ENCODE measurements around the gene AZIN2. TPM values are rescaled to one million over a fixed set of nuclear protein-coding genes. Genes with fewer than 3 reads are reported as not detected.
"Not testable (repeated sequence)": the region's sequence is repeated elsewhere in the genome, so short reads cannot be mapped to it uniquely, and the experiment has no call there.

Gene AZIN2
- total RNA-seq, 2 experiments from 2014 or later, result 11.0 to 12.0 TPM

DNA sequence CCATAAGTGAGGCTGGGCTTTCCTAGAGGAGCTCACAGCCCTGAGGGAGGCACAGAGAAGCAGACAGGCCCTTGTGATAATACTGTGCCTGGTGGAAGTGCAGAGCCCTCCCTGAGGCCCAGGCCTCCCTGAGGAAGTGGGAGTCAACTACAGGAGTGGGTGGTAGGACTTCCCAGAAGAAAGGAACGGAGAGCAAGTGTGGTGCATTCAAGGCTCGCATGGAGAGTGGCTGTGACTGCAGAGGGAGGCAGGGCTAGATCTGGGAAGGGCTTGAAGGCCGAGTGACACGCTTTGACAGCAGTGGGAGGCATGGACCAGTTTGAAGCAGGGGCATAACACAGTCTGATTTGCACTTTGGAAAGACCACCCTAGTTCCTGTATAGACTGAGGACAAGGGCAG is 37.3 kb downstream of the AZIN2 start:
- CTCF ChIA-PET, result no interaction called here
- DNase-seq (no peak), ATAC-seq (no peak)
- H3K36me3 Mint-ChIP-seq (ENCODE audit: low read depth), result no peaks in the 10 kb centered on the region
- peak overlapping the region; percentile 59 for H3K27ac Mint-ChIP-seq
- H3K9me3 Mint-ChIP-seq (ENCODE audit: insufficient read depth), result no peaks in the 10 kb centered on the region
- H3K4me3 Mint-ChIP-seq, result no peak overlapping the region
- POLR2A ChIA-PET, result interaction anchor here (0.6 to 1.5 kb wide), 2 partner anchors 9 to 153 kb away, joined by 3 to 6 read pairs; no protein-coding TSS in a partner anchor
- peaks cover 5% of the 10 kb centered on the region for H3K4me1 Mint-ChIP-seq (ENCODE audit: low read depth)
- H3K27me3 Mint-ChIP-seq (ENCODE audit: low read depth), result no peaks in the 10 kb centered on the region

GRCh38 chr1:33119050-33119449 is 38.1 kb downstream of the AZIN2 start:
- CTCF ChIA-PET, result interaction anchor here (0.7 kb wide), 1 partner anchor 19 kb away, joined by 4 read pairs; no protein-coding TSS in a partner anchor
- POLR2A ChIA-PET, result interaction anchor here (1.5 kb wide), 1 partner anchor 8 kb away, joined by 6 read pairs; no protein-coding TSS in a partner anchor
- Mint-ChIP-seq H3K4me1 (ENCODE audit: low read depth) (peaks cover 5% of the 10 kb centered on the region), H3K9me3 (ENCODE audit: insufficient read depth) (no peaks in the 10 kb centered on the region), H3K27ac (peak overlapping the region; percentile 14), H3K27me3 (ENCODE audit: low read depth) (no peaks in the 10 kb centered on the region), H3K36me3 (ENCODE audit: low read depth) (no peaks in the 10 kb centered on the region), H3K4me3 (no peak overlapping the region)
- DNase-seq, result no peak
- ATAC-seq, result no peak

GRCh38 chr1:33119532-33120217 is 38.7 kb downstream of the AZIN2 start:
- no peaks in the 10 kb centered on the region for H3K9me3 Mint-ChIP-seq (ENCODE audit: insufficient read depth)
- H3K27ac Mint-ChIP-seq, result peak overlapping the region; percentile 21
- ChIA-PET POLR2A (interaction anchor here (1.5 kb wide), 1 partner anchor 7 kb away, joined by 6 read pairs; no protein-coding TSS in a partner anchor), CTCF (interaction anchor here (0.7 kb wide), 1 partner anchor 19 kb away, joined by 4 read pairs; no protein-coding TSS in a partner anchor)
- H3K4me1 Mint-ChIP-seq (ENCODE audit: low read depth), result peaks cover 5% of the 10 kb centered on the region
- DNase-seq, result no peak
- ATAC-seq, result no peak
- no peaks in the 10 kb centered on the region for H3K27me3 Mint-ChIP-seq (ENCODE audit: low read depth)
- no peak overlapping the region for H3K4me3 Mint-ChIP-seq
- H3K36me3 Mint-ChIP-seq (ENCODE audit: low read depth), result peaks cover 3% of the 10 kb centered on the region

GRCh38 chr1:33120436-33121231 is 39.7 kb downstream of the AZIN2 start:
- Mint-ChIP-seq H3K27ac (no peak overlapping the region), H3K27me3 (ENCODE audit: low read depth) (no peaks in the 10 kb centered on the region), H3K4me1 (ENCODE audit: low read depth) (peaks cover 11% of the 10 kb centered on the region), H3K36me3 (ENCODE audit: low read depth) (peaks cover 13% of the 10 kb centered on the region), H3K4me3 (no peak overlapping the region), H3K9me3 (ENCODE audit: insufficient read depth) (no peaks in the 10 kb centered on the region)
- ChIA-PET CTCF (interaction anchor here (1.9 kb wide), 1 partner anchor 25 kb away, joined by 7 read pairs; no protein-coding TSS in a partner anchor), POLR2A (no interaction called here)
- DNase-seq, result peak; percentile 17
- ATAC-seq, result no peak

GRCh38 chr1:33121728-33122127 is 40.8 kb downstream of the AZIN2 start:
- Mint-ChIP-seq H3K36me3 (ENCODE audit: low read depth) (peaks cover 19% of the 10 kb centered on the region), H3K4me1 (ENCODE audit: low read depth) (peaks cover 19% of the 10 kb centered on the region), H3K27me3 (ENCODE audit: low read depth) (no peaks in the 10 kb centered on the region), H3K4me3 (no peak overlapping the region), H3K9me3 (ENCODE audit: insufficient read depth) (no peaks in the 10 kb centered on the region), H3K27ac (no peak overlapping the region)
- ChIA-PET POLR2A (no interaction called here), CTCF (interaction anchor here (1.9 kb wide), 1 partner anchor 26 kb away, joined by 7 read pairs; no protein-coding TSS in a partner anchor)
- ATAC-seq, result no peak
- peak; percentile 15 for DNase-seq

- ATAC-seq (no peak), DNase-seq (peak; percentile 17)
- no peaks in the 10 kb centered on the region for H3K9me3 Mint-ChIP-seq (ENCODE audit: insufficient read depth)
- peaks cover 19% of the 10 kb centered on the region for H3K4me1 Mint-ChIP-seq (ENCODE audit: low read depth)
- H3K4me3 Mint-ChIP-seq, result no peak overlapping the region
- H3K27me3 Mint-ChIP-seq (ENCODE audit: low read depth), result no peaks in the 10 kb centered on the region
- POLR2A ChIA-PET, result no interaction called here
- H3K27ac Mint-ChIP-seq, result no peak overlapping the region
- peaks cover 22% of the 10 kb centered on the region for H3K36me3 Mint-ChIP-seq (ENCODE audit: low read depth)
- CTCF ChIA-PET, result no interaction called here
These were observed 41.7 kb downstream of the AZIN2 start for GRCh38 chr1:33122483-33123178.

DNA sequence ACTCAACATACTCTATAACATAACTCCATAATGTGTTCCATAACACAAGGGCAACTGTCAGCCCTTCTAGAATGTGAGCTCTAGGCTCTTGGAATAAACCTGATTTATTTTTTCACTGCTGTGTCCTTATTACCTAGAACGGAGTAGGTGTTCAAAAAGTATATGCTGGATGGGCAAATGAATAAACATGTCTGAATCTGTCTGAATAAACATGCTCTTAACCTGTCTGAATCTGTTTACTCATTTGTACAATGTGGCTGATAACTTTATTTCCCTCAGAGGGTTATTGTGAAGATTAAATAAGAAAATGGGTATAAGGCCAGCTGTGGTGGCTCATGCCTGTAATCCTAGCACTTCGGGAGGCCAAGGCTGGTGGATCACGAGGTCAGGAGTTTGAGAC is 42.3 kb downstream of the AZIN2 start:
- no peak for ATAC-seq
- H3K27ac Mint-ChIP-seq, result peak overlapping the region; percentile 25
- POLR2A ChIA-PET, result no interaction called here
- CTCF ChIA-PET, result interaction anchor here (1.1 kb wide), 1 partner anchor 347 kb away, joined by 4 read pairs; no protein-coding TSS in a partner anchor
- no peaks in the 10 kb centered on the region for H3K9me3 Mint-ChIP-seq (ENCODE audit: insufficient read depth)
- H3K4me3 Mint-ChIP-seq, result no peak overlapping the region
- no peak for DNase-seq
- H3K36me3 Mint-ChIP-seq (ENCODE audit: low read depth), result peaks cover 22% of the 10 kb centered on the region
- no peaks in the 10 kb centered on the region for H3K27me3 Mint-ChIP-seq (ENCODE audit: low read depth)
- peaks cover 21% of the 10 kb centered on the region for H3K4me1 Mint-ChIP-seq (ENCODE audit: low read depth)

DNA sequence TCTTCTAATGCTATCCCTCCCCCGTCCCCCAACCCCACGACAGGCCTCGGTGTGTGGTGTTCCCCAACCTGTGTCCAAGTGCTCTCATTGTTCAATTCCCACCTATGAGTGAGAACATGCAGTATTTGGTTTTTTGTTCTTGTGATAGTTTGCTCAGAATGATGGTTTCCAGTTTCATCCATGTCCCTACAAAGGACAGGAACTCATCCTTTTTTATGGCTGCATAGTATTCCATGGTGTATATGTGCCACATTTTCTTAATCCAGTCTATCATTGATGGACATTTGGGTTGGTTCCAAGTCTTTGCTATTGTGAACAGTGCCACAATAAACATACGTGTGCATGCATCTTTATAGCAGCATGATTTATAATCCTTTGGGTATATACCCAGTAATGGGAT is 43.7 kb downstream of the AZIN2 start:
- Mint-ChIP-seq H3K4me1 (ENCODE audit: low read depth) (peaks cover 34% of the 10 kb centered on the region), H3K36me3 (ENCODE audit: low read depth) (peaks cover 22% of the 10 kb centered on the region)
- ATAC-seq; H3K27me3 Mint-ChIP-seq (ENCODE audit: low read depth); POLR2A ChIA-PET; H3K9me3 Mint-ChIP-seq (ENCODE audit: insufficient read depth); H3K27ac Mint-ChIP-seq; H3K4me3 Mint-ChIP-seq: not testable (repeated sequence)
- peak; percentile 13 for DNase-seq
- CTCF ChIA-PET, result interaction anchor here (3.7 kb wide), 1 partner anchor 29 kb away, joined by 79 read pairs; no protein-coding TSS in a partner anchor

- Mint-ChIP-seq H3K27me3 (ENCODE audit: low read depth) (no peaks in the 10 kb centered on the region), H3K36me3 (ENCODE audit: low read depth) (peaks cover 24% of the 10 kb centered on the region), H3K4me1 (ENCODE audit: low read depth) (peaks cover 48% of the 10 kb centered on the region), H3K9me3 (ENCODE audit: insufficient read depth) (no peaks in the 10 kb centered on the region), H3K27ac (peak overlapping the region; percentile 96), H3K4me3 (peak overlapping the region; percentile 95)
- DNase-seq (peak; percentile 7), ATAC-seq (no peak)
- POLR2A ChIA-PET, result interaction anchor here (0.7 to 2.4 kb wide), 22 partner anchors 8 to 260 kb away, joined by 3 to 14 read pairs (median 4); partner anchors contain the start of genes RNF19B and TRIM62
- CTCF ChIA-PET, result interaction anchor here (0.7 to 3.7 kb wide), 48 partner anchors 9 to 472 kb away, joined by 3 to 79 read pairs (median 5); partner anchors contain the start of genes AZIN2, RNF19B, TRIM62 and ZSCAN20
These were observed 45.6 kb downstream of the AZIN2 start for GRCh38 chr1:33126411-33127000.

DNA sequence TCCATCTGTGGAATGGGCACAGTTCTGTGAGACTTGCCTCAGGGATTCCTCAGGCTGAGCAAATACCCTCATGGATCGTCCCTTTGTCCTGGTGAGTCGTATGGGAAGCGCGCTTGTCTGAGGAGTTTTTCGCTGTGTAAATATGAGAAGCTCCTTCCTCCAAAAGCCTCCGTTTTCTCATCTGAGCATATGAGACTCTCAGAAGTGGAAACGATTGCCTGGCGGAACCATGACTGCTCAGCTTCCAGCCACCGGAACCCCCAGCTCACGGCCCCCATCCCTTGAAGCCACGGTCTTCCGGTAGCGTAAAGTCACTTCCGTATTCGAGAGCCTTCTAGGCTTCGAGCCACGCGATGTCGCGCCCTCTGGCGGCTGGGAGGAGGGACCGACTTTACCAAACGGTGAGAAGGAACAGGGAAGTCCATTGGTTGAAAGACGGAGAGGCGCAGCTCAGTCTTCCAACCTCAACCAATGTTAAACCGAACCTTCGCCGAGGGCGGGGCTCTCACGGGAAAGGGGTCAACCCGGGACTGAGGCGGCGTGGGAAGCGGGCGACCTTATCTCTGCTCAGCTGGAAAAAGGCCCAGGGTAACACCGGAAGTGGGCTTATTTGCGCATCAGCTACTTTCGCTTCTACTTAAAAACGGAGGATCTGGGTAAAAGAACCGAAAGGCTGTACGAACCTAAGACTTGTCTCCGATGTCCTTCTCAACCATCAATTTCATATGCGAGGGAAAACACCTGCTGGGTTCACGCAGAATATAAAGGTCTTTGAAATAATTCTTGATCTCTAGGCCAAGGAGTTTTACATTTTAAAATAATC is 46.3 kb downstream of the AZIN2 start:
- Mint-ChIP-seq H3K4me3 (peak overlapping the region; percentile 95), H3K27me3 (ENCODE audit: low read depth) (no peaks in the 10 kb centered on the region), H3K4me1 (ENCODE audit: low read depth) (peaks cover 49% of the 10 kb centered on the region), H3K27ac (peak overlapping the region; percentile 96), H3K36me3 (ENCODE audit: low read depth) (peaks cover 24% of the 10 kb centered on the region), H3K9me3 (ENCODE audit: insufficient read depth) (no peaks in the 10 kb centered on the region)
- POLR2A ChIA-PET, result interaction anchor here (0.6 to 2.4 kb wide), 24 partner anchors 8 to 260 kb away, joined by 3 to 14 read pairs (median 4); partner anchors contain the start of genes RNF19B and TRIM62
- peak; percentile 98 for ATAC-seq
- peak; percentile 100 for DNase-seq
- CTCF ChIA-PET, result interaction anchor here (0.6 to 3.7 kb wide), 54 partner anchors 8 to 473 kb away, joined by 3 to 79 read pairs (median 4); partner anchors contain the start of genes AZIN2, RNF19B, TRIM62 and ZSCAN20
